ENCODE data around the gene HK1.
A peak's percentile ranks its signal among the peaks of the same experiment; 100 is the strongest.

The HK1 gene

DNA sequence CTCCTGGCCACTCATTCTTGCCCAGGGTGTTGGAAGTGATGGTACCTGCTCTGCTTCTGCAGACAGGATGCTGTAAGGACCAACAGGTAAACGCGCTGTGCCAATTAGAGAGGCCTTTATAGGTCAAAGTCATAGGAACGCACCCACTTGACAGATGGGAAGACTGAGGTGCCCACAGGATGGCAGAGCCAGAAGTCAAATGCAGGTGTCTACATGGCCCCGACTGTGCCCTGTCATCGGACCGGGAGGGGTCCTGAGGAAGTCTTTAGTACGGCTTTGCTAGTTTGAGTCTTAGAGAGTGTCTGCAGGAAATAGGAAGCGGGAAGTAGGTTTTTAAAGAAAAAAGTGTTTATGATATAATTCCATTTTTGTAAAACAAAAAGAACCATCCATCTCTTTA is 57.3 kb downstream of the HK1 start:
- DNase-seq, result no peak
- intact Hi-C loops (cut with DNase I; ENCODE audit: low total_unique reads), result no loop called here
- Histone ChIP-seq H3K4me1 (peaks cover 5 to 100% (median 85%) of the 10 kb centered on the region in 4 donors), H3K9me3 (no peaks in the 10 kb centered on the region), H3K27ac (peak overlapping the region; percentile 81 to 87), H3K27me3 (no peaks in the 10 kb centered on the region), H3K4me3 (peak overlapping the region in 1 of 2 donors; percentile 0), H3K36me3 (peaks cover 0 to 5% (median 0%) of the 10 kb centered on the region in 3 donors)
- TF ChIP-seq, protein P1, sequence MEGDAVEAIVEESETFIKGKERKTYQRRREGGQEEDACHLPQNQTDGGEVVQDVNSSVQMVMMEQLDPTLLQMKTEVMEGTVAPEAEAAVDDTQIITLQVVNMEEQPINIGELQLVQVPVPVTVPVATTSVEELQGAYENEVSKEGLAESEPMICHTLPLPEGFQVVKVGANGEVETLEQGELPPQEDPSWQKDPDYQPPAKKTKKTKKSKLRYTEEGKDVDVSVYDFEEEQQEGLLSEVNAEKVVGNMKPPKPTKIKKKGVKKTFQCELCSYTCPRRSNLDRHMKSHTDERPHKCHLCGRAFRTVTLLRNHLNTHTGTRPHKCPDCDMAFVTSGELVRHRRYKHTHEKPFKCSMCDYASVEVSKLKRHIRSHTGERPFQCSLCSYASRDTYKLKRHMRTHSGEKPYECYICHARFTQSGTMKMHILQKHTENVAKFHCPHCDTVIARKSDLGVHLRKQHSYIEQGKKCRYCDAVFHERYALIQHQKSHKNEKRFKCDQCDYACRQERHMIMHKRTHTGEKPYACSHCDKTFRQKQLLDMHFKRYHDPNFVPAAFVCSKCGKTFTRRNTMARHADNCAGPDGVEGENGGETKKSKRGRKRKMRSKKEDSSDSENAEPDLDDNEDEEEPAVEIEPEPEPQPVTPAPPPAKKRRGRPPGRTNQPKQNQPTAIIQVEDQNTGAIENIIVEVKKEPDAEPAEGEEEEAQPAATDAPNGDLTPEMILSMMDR (IDR thresholded peaks at IDR 0.05), result no peak

DNA sequence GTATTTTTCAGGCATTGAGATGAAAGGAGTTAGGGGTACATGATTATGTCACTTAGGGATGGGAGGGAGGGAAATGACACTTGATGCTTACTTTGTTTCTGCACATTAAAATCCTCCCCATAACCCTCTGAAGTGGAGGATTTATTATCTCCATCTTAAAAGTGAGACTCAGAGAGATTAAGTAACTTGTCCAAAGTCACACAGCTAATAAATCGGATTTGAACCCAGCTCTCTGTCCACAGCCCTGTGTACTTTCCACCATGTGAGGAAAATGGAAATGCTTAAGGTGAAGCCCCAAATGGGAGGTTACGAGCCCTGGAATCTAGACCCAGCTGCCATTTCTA is 58.6 kb downstream of the HK1 start:
- Histone ChIP-seq H3K4me1 (peaks cover 5 to 100% (median 89%) of the 10 kb centered on the region in 4 donors), H3K27ac (peak overlapping the region; percentile 71 to 87), H3K4me3 (no peak overlapping the region), H3K9me3 (no peaks in the 10 kb centered on the region), H3K27me3 (no peaks in the 10 kb centered on the region), H3K36me3 (no peaks in the 10 kb centered on the region)
- DNase-seq, result no peak
- TF ChIP-seq, protein P1 (IDR thresholded peaks at IDR 0.05), result no peak
- intact Hi-C loops (cut with DNase I; ENCODE audit: low total_unique reads), result no loop called here

DNA sequence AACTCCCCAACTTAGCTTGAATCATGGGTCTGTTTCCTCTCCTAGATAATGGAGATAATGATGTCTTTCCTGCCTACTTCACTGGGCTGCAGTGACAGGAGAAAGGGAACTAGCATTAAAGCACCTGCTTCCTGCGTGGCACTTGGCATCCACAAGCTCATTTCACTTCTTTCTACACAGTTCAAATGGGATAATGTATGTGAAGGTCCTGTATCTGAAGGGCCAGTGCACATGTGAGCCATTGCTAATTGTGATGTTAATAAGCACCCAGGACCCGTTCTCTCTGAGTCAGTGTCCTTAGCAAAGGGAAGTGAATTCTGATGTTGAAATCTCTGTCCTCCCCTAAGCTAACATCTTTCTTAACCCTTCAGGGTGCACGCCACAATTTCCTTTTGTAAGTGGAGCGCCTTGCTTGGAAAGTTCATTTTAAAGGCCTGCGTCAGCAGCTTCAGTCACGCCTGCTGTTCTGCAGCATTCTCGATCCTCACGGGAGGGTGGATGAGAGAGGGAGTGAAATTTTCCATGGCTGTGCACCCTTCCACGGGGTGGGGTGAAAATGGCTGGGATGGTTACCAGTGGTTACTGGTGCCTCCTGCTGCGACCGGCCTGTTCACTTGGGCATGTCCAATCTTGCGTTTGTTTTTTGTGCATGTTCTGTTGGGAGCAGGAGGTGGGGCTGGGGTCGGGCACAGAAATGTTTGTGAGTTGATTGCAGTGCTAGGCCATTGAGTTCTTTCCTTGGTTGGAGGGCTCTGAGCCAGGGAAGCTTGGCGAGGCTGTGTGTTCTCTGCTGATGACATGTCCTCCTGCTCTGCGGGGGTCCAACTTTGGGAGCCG is 59.2 kb downstream of the HK1 start:
- TF ChIP-seq, protein P1 (IDR thresholded peaks at IDR 0.05), result no peak
- H3K27ac ChIP-seq, result peak overlapping the region; percentile 71 to 87
- intact Hi-C loops (cut with DNase I; ENCODE audit: low total_unique reads), result no loop called here
- peak in 1 of 2 donors; percentile 82 for DNase-seq
- H3K4me3 ChIP-seq, result no peak overlapping the region
- no peaks in the 10 kb centered on the region for H3K9me3 ChIP-seq
- no peaks in the 10 kb centered on the region for H3K36me3 ChIP-seq
- H3K27me3 ChIP-seq, result no peaks in the 10 kb centered on the region
- peaks cover 5 to 99% (median 88%) of the 10 kb centered on the region in 4 donors for H3K4me1 ChIP-seq

DNA sequence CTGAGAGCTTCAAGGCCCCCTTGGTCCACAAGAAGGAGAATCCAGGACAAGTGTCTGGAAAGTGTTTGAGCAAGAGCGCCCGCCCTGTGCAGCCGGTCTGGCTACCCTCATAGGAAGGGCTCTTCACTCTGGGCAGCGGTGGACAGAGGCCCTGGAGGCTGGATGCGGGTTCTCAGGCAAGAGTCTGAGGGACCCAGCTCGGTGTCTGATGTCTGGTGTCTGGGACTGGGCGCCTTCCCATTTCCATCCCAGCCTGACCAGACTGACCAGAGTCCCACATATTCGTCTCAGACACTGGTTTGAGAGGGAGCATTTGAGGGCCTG is 59.8 kb downstream of the HK1 start:
- Histone ChIP-seq H3K4me3 (peak overlapping the region in 1 of 2 donors; percentile 1), H3K9me3 (no peaks in the 10 kb centered on the region), H3K36me3 (no peaks in the 10 kb centered on the region), H3K4me1 (peaks cover 5 to 99% (median 85%) of the 10 kb centered on the region in 4 donors), H3K27me3 (no peaks in the 10 kb centered on the region), H3K27ac (peak overlapping the region; percentile 71 to 87)
- TF ChIP-seq, protein P1 (IDR thresholded peaks at IDR 0.05), result no peak
- DNase-seq, result no peak
- intact Hi-C loops (cut with DNase I; ENCODE audit: low total_unique reads), result no loop called here

DNA sequence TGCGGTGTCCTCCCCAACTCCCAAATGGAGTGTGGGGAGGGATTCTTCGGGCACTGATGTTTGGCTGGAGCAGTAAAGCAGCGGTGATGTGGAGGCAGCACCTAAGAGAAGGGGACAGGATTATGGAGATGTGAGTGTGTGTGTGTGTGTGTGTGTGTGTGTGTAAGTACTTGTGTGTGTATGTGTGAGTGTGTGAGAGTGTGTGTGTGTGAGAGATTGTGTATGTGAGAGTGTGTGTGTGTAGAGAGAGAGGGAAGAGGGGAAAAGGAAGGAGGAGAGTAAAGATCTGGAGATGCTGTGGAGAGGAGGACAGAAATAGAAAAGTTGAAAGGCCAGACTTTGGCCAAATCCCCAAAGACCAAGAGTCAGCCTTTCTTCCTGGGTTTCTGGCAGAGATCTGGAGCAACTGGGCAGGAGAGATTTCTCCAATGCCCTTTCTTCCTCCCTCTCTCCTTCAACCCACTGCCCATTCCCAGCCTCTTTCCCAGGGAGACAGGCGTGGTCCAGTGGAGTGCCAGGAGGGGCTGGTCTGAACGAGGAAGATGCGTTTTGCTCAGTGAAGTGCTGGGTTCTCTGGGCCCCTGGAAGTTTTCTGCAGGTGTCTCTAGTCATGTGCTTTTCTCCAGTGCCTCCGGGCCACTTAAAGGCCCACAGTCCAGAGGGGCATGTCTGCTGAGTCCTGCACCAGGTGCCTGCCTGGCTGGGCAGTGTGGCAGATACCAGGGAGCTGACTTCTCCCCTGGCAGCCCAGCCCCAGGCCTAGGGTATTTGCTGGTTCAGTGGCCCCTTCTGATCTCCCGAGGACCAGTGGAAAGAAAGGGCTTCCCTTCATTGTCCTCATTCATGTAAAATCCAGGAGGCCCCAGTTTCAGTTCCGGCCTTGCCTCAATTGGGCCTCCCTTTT is 60.5 kb downstream of the HK1 start:
- intact Hi-C loops (cut with DNase I; ENCODE audit: low total_unique reads), result no loop called here
- Histone ChIP-seq H3K4me3 (peak overlapping the region in 1 of 2 donors; percentile 1), H3K27ac (peak overlapping the region; percentile 71 to 87), H3K9me3 (no peaks in the 10 kb centered on the region), H3K36me3 (peaks cover 0 to 3% (median under 1%) of the 10 kb centered on the region in 3 donors), H3K4me1 (peaks cover under 1 to 99% (median 79%) of the 10 kb centered on the region in 4 donors), H3K27me3 (no peaks in the 10 kb centered on the region)
- TF ChIP-seq, protein P1 (IDR thresholded peaks at IDR 0.05), result no peak
- peak in 1 of 2 donors; percentile 80 for DNase-seq

Measured in tibial artery (tissue), 4 donors.